Inflammatory macrophage treated with lipopolysaccharide for 1 hour (primary cell): ENCODE results near the gene MRFAP1L1.
A peak's percentile ranks its signal among the peaks of the same experiment; 100 is the strongest.
"Not testable (repeated sequence)": the region's sequence is repeated elsewhere in the genome, so short reads cannot be mapped to it uniquely, and the experiment has no call there.

ENCODE experiments used
- DNase-seq, 2 donors: peaks; one replicate each; pipeline ENCODE4 v3.0.0-alpha.2; 2020 to 2022

Gene MRFAP1L1

DNA sequence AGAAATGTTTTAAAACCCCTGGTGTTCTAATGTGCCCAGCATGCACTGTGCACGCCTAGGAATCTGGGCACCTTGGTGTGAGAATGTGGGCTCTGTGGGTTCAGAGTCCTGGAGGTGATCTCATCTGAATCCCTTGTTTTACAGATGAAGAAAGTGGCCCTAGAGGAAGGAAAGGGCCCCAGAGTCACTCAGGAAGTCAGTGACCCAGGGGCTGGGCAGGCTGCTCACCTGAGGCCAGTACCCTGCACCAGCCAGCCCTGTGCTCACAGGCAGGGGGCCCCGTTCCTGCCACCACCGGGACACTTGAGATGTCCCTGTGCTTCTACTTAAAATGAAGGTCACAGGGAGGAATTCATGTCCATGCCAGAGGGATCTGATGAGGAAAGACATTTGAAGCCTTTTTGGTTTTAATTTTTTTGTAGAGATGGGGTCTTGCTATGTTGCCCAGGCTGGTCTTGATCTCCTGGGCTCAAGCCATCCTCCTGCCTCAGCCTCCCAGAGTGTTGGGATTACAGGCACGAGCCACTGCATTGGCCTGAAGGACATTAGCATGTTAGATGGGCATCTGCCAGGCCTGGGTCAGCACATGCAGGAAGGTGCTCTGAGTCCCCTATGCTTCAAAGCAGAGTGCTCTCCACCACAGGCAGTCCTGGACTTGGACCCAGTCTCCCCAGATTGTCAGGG lies 23.4 kb downstream of the MRFAP1L1 start:
- no peak for DNase-seq

DNA sequence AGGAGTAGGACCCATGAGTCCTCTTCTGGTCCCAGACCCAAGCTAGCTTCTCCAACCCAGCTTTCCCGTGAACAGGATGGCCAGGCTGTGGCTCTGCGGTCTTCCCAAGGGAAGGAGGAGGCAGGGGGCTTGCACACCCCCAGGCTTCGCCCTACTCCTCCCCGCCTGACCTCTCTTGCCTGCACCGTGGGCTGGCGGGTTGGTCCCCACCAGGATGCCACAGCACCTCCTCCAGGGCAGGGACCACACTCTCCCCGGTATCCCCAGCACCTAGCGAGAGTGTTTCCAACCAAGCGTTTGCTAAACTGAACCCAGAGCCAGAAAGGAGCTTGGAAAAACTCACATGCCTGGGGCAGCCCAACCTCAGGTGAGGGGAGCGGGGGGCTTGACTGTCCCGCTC lies 25.0 kb downstream of the MRFAP1L1 start:
- no peak for DNase-seq

- no peak for DNase-seq
Observed at GRCh38 chr4:6682862-6683590, 26.6 kb downstream of the MRFAP1L1 start.

- no peak for DNase-seq
Observed at GRCh38 chr4:6681191-6681590, 28.5 kb downstream of the MRFAP1L1 start.

DNA sequence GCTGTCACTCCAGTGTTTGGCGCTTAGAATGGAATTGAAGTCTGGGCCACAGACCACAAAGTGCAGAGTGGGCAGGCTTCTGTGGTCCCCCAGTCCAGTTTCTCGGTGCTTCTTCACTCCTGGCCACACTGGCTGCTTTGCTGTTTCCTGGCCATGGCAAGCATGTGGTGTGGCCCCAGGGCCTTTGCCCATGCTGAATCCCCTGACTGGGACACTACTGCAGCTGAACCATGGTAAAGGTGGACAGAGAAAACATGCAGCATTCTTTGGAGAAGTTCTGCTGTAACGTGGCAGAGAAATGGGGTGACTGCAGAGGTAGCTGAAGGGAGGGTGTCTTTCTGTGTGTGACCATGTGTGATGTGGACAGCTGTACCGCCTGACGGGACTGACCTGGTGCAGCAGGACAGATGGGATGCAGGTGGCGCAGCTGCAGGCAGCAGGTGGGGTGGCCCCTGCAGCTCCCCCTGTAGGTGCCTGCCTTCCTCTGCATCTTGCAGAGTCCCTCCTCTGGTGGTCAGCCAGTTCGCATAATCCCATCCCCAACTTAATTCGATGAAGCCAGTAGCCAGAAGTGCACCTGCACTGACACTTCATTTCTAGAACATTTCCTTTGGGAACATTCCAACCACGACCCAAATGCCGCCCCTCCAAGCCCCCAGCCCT lies 29.2 kb downstream of the MRFAP1L1 start:
- DNase-seq: no peak

GRCh38 chr4:6676722-6677558 lies 32.7 kb downstream of the MRFAP1L1 start:
- no peak for DNase-seq

- DNase-seq: peak in 1 of 2 donors; percentile 25
Observed at GRCh38 chr4:6674500-6675149, 35.0 kb downstream of the MRFAP1L1 start.

GRCh38 chr4:6673660-6674499 lies 35.8 kb downstream of the MRFAP1L1 start:
- DNase-seq: peak; percentile 83 to 91

GRCh38 chr4:6673191-6673659 lies 36.4 kb downstream of the MRFAP1L1 start:
- not testable (repeated sequence) for DNase-seq

GRCh38 chr4:6672541-6673190 lies 37.0 kb downstream of the MRFAP1L1 start:
- not testable (repeated sequence) for DNase-seq

- DNase-seq: no peak
Observed at GRCh38 chr4:6672131-6672530, 37.5 kb downstream of the MRFAP1L1 start.

DNA sequence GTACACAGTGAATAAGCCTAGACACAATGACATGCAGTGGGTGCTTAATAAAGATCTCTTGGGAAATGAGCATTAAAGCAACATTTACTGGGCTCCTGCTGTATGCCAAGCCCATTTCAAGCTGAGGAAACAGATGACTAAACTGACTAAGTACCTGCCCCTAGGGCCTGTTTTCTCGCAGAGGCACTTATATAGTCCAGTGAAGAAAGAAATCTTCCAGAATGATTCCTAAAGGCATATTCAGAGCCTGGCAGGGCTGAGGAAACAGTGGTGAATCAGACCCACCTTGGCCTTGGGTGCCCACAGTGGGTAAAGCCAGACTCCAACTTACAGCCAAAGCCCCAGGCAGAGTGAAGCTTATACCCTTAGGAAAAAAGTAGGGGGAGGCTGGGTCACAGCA lies 38.0 kb downstream of the MRFAP1L1 start:
- no peak for DNase-seq

DNA sequence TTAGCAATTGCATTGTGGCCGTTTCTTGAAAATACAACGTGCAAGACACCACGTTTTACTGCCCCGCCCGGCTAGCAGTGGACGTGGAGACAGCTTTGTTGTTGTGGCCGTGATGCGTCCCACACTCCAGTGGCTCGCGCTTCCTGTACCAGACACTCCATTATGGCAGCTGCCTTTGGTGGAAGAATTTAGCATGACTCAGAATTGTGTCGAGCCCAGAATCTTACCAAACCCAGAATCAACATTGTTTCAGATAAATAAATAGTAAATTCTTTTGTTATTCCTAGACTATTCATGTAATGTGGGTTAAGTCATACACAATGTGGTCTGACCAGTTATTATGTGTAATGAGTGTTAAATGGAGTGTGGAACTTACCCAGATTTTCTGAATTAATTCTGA lies 41.3 kb downstream of the MRFAP1L1 start:
- DNase-seq: no peak

DNA sequence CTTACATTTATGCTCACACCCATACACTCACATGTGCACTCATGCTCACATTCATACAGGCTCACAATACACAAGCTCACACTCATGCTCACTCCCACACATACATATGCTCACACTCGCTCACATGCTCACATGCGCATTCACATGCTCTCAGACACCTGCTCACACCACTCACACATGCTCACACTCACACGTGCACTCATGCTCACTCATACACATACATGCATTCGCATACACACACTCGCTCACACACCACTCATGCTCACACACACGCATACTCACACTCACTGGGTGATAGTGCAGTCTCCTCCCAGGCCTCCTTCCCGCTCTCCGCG lies 44.4 kb downstream of the MRFAP1L1 start:
- DNase-seq: no peak

DNA sequence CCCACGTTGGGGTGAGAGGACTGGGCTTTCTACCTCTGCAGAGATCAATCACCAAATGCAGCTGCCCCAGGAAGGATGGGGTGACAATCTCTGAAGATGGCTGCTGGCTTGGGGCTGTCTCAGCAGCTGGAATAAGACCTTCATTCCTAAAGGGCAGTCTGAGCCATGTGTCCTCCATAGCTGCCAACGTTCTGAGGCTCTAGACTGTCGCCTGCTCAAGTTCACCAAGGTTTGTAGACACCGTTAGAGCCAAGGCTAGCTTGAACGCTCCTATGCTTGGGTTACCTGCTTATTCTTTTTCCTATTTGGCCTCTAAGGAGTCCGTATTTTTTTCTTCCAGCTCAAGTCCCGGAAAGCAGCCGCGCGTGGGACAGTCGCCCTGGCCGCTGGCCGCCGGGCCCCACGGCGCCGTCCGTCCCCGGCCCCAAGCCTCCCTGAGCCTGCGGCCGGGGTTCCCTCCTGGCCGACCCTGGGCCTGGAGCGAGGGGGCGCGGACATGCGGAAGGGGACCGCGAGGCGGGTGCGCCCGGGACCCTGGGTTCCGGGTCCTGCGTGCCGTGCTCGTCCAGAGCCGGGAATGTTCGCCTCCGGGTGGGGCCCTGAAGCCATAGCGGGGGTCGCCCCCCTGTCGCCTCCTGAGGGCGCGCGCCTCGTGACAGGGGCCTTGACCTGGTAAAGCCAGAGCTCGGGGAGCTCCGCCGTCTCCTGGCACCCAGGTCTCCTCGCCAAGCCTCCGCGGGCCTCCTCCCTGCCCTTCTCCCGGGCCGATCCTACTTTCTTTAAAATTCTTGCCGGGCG lies 45.9 kb downstream of the MRFAP1L1 start:
- no peak for DNase-seq

DNA sequence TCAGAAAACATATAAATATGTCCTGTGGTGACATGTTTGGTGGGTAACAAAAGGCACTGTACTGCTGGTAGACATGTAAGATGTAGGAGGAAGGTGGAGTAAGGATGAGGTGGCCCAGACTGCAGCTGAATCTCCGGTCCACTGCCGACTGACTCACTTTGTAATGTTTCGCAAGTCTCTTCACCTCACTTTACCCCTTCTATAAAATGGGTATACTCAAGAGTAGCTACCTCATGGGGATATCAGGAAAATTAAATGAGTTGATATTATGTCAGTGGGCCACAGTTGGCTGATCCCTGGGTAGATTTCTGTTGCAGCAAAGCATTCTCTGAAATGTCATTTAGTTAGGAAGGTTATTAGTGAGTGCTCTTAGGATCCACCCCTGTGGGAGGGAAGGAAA lies 47.1 kb downstream of the MRFAP1L1 start:
- no peak for DNase-seq

GRCh38 chr4:6660430-6660829 lies 49.2 kb downstream of the MRFAP1L1 start:
- no peak for DNase-seq

GRCh38 chr4:6659897-6660296 lies 49.8 kb downstream of the MRFAP1L1 start:
- DNase-seq: no peak

DNA sequence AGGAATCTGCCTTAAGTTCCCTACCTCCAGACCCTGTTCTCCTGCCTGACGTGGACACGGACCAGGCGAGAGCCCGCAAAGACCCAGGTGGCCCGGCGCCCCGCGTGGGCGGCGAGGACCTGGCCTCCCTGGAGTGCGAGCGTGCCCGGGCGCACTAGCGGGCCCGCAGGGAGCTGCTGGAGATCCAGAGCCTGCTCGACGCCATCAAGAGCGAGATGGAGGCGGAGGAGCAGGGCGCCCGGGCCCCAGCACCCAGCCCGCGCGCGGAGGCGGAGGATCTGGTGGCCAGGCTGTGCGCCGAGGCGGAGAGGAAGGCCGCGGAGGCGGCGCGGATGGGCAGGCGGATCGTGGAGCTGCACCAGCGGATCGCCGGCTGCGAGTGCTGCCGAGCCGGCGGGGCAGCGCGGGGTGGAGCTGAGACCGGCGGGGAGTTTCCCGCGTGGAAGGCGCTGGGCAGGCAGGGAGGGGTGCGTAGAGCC lies 51.0 kb downstream of the MRFAP1L1 start:
- DNase-seq: peak in 1 of 2 donors; percentile 42

DNA sequence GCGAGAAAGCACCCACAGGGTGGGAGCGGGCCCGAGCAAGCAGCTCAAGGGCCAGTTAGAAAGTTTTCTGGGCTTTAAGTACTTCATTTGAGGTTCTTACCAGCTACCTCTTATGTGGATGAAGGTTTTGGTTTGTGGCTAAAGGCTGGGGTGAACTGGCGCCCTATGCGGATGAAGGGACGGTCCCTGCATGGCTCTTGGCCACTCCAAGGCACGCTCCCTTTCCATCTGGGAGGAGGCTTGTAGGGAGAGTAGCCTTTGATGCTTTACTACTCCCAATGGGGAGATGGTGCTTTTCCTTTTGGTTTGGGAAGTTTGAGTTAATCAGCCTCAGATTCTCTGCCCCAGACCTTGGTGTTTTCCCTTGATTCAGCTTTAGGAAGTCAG lies 51.5 kb downstream of the MRFAP1L1 start:
- DNase-seq: no peak
